ENCODE data around the gene DIP2C. TPM values are rescaled to one million over a fixed set of nuclear protein-coding genes. Genes with fewer than 3 reads are reported as not detected.

DIP2C gene
- total RNA-seq, 1 donor from 2014 or later: 0.53 TPM

GRCh38 chr10:241966-242643 lies 447.4 kb downstream of the DIP2C start:
- FAIRE-seq: no peak
- Histone ChIP-seq H3K27me3 (ENCODE audit: control insufficient read depth, insufficient read depth, low read length) (no peaks in the 10 kb centered on the region), H3K36me3 (ENCODE audit: control insufficient read depth, insufficient read depth, low read length) (peaks cover 7% of the 10 kb centered on the region), H3K4me3 (ENCODE audit: low read depth, low read length) (no peak overlapping the region)
- no peak for TF ChIP-seq CTCF (IDR thresholded peaks at IDR 0.05; ENCODE audit: insufficient read depth, low read length, severe bottlenecking)
- no peak for DNase-seq (ENCODE audit: low read depth)

GRCh38 chr10:241451-241850 lies 448.0 kb downstream of the DIP2C start:
- no peak for FAIRE-seq
- H3K27me3 ChIP-seq (ENCODE audit: control insufficient read depth, insufficient read depth, low read length): no peaks in the 10 kb centered on the region

GRCh38 chr10:239109-239508 lies 450.4 kb downstream of the DIP2C start:
- FAIRE-seq (no peak), DNase-seq (ENCODE audit: low read depth) (peak; percentile 79)
- H3K36me3 ChIP-seq (ENCODE audit: control insufficient read depth, insufficient read depth, low read length): peaks cover 2% of the 10 kb centered on the region
- TF ChIP-seq CTCF (IDR thresholded peaks at IDR 0.05; ENCODE audit: insufficient read depth, low read length, severe bottlenecking): peak; percentile 23
- no peaks in the 10 kb centered on the region for H3K27me3 ChIP-seq (ENCODE audit: control insufficient read depth, insufficient read depth, low read length)
- no peak overlapping the region for H3K4me3 ChIP-seq (ENCODE audit: low read depth, low read length)

More at GRCh38 chr10:241451-241850, 448.0 kb downstream of the DIP2C start:
- TF ChIP-seq CTCF (IDR thresholded peaks at IDR 0.05; ENCODE audit: insufficient read depth, low read length, severe bottlenecking): no peak
- no peak for DNase-seq (ENCODE audit: low read depth)
- no peak overlapping the region for H3K4me3 ChIP-seq (ENCODE audit: low read depth, low read length)
- peaks cover 2% of the 10 kb centered on the region for H3K36me3 ChIP-seq (ENCODE audit: control insufficient read depth, insufficient read depth, low read length)

GRCh38 chr10:235915-236314 lies 453.6 kb downstream of the DIP2C start:
- no peak overlapping the region for H3K4me3 ChIP-seq (ENCODE audit: low read depth, low read length)
- H3K36me3 ChIP-seq (ENCODE audit: control insufficient read depth, insufficient read depth, low read length): peaks cover 1% of the 10 kb centered on the region
- TF ChIP-seq CTCF (IDR thresholded peaks at IDR 0.05; ENCODE audit: insufficient read depth, low read length, severe bottlenecking): no peak
- FAIRE-seq (no peak), DNase-seq (ENCODE audit: low read depth) (no peak)
- H3K27me3 ChIP-seq (ENCODE audit: control insufficient read depth, insufficient read depth, low read length): no peaks in the 10 kb centered on the region

GRCh38 chr10:234708-235406 lies 454.6 kb downstream of the DIP2C start:
- peak; percentile 6 for TF ChIP-seq CTCF (IDR thresholded peaks at IDR 0.05; ENCODE audit: insufficient read depth, low read length, severe bottlenecking)
- FAIRE-seq: no peak
- H3K36me3 ChIP-seq (ENCODE audit: control insufficient read depth, insufficient read depth, low read length): no peaks in the 10 kb centered on the region
- H3K4me3 ChIP-seq (ENCODE audit: low read depth, low read length): no peak overlapping the region
- no peaks in the 10 kb centered on the region for H3K27me3 ChIP-seq (ENCODE audit: control insufficient read depth, insufficient read depth, low read length)
- peak; percentile 64 for DNase-seq (ENCODE audit: low read depth)

All from bronchial epithelial cell (primary cell).